ENCODE data around the gene GNPTG.
A peak's percentile ranks its signal among the peaks of the same experiment; 100 is the strongest.

Gene GNPTG

DNA sequence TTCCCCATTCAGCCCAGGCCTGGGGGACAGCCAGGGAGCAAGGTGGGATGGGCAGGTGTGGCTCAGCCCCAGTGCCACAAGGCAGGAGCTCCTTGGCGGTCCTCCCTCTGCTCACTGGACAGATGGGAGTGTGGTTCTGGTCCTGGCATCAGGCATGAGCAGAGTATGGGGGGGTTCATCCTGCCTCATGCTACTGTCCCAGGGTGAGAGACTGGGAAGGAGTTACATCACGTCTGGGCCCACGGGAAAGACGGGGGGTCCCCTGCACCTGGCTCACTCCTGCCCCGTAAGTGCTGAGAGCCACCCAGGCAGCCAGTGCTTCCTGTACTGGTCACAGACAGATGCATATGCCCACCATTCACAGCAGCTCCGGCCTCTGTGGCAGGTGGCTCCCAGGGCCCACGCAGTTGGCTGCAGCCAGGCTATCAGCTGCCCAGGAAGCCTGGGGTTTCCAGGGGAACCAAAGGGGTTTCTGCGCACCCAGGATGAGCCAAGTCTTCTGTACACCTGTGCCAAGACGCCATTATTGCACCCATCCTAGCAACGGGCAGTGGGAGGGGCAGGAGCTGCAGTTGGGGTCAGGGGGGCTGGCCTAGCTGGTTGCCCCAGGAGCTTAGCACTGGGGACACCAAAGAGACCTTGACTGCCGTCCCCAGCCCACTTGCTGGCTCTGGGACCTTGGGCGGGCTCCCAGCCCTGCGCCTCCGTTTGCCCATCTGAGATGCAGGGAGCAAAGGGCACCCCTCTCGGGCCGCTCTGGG, 16.3 kb upstream of the GNPTG start:
- no peak for DNase-seq

DNA sequence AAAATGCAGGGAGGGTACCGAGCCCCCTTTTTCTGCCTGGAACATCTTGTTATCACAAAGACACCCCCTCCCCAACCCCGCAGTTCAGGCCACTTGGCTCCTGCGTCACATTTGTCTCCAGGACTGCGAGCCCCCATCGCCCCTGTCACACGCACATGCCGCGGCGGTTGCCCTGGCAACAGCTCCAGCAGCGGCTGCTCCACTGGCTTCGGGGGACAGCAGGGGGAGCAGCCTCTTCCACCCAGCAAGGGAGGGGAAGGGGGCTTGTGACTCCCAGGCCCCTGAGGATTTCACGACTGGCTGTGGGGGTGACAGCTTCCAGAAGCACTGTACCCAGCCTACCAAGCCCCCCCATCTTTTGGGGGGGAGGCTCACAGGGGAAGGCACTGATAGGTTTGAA, 15.7 kb upstream of the GNPTG start:
- no peak for DNase-seq

DNA sequence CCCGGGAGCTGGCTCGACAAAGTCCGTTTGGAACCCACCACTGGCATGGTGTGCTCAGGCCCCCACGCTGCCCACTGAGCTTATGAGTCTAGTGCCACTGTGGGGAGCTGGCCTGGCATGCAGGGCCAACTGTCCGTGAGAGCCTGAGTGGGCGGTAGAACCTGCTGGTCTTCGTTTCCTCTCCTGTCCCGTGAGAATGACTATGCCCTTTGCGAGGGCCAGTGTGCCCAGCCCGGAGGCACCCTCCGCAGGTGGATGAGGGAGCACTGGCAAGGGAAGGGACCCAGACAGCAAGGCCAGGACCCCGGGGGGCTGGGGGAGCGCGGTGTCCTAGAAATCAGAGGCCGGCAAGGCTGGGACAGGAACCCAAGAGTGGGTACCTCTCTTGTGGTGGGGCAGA, 15.1 kb upstream of the GNPTG start:
- no peak for DNase-seq

DNA sequence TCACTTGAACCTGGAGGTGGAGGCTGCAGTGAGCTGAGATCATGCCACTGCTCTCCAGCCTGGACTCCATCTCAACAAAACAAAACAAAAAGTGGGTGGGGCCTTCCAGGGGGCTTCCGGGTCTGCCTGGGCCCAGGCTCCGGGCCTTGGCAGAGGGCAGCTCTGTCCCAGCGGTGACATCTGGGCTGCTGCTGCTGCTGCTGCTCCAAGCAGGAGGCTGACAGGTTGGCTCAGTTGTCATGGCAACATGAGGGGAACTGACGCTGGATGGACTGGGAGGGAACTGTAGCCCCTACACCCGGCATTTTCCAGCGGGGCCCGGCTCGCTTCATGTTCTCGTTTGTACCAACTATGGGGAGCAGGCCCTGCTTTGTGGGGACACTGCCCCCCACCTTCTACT, 14.2 kb upstream of the GNPTG start:
- DNase-seq = no peak

DNA sequence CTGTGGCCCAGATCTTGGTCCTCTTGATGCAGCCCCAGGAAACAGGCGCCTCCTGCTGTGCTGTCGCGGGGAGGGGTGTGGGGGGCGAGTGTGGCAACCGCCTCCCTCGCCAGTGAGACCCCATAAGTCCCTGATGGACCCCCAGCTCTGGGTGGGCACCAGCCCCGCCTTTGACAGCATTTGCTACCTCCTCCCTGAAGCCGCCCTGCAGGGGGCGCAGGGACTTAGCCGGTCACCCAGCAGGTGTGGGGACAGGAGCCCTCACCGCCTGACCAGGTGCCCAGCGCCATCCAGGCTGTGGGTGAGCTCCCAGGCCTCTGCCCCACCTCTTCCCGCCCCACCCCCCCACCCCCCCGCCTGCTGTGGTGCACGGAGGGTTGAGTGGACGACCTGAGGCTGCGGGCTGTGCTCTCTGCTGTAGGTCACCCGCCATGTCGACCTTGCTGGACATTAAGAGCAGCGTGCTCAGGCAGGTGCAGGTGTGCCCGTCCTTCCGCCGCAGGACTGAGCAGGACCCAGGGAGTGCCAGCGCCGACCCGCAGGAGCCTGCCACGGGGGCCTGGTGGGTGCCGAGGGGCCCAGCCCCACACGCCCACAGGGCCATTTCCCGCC, 13.5 kb upstream of the GNPTG start:
- peak; percentile 45 for DNase-seq

DNA sequence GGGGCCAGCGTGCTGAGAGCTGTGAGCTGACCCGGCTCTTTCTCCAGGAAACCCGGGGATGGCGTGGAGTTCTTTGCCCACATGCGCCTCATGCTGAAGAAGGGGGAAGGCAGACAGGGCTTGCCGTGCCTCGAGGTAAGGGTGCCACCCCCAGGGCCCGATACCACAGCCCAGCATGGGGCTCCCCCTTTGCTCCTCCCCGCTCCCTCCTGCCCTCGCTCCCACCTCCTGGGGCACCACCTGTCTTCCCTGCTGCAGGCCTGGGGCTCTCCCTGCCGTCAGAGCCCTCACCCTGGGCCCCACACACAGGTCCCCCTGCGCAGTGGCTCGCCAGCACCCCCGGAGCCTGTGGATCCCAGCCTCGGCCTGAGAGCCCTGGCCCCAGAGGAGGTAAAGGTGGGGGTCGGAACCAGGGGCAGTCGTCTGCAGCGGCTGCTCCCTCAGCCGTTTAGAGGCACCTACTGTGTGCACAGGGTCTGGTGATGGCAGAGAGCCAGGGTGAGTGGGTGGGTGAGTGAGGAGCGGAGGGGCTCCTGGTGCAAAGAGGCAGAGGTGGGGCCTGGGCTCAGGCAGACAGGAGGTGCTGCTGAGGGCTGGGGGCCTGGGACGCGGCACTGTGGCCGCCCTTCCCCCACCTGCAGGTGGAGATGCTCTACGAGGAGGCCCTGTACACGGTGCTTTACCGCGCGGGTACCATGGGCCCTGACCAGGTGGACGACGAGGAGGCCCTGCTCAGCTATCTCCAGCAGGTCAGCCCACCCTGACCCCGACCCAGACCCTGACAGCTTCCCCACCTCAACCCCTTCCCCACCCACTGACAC, 12.7 kb upstream of the GNPTG start:
- no peak for DNase-seq

DNA sequence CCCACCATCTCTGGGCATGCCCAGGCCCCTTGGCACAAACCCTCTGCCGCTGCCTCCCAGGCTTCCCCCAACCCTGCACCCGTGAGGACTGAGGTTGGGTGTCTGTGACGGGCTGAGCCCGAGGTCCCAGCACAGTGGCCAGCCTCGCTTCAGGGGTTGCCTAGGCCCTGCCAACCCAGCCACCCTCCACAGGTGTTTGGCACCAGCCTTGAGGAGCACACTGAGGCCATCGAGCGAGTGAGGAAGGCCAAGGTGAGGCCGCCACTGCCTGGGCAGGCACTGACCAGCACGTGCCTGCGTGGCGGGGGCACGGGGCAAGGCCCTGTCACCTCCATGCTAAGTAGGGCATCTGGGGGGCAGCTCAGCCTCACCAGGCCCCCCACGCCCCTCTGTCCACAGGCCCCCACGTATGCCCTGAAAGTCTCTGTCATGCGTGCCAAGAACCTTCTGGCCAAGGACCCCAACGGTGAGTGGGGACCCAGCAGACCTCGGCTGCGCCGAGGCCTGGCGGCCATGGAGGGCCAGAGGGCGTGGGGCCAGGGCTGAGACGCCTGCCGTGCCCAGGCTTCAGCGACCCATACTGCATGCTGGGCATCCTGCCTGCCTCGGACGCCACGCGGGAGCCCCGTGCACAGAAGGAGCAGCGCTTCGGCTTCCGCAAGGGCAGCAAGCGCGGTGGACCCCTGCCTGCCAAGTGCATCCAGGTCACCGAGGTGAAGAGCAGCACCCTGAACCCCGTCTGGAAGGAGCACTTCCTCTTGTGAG, 10.8 kb upstream of the GNPTG start:
- no peak for DNase-seq

DNA sequence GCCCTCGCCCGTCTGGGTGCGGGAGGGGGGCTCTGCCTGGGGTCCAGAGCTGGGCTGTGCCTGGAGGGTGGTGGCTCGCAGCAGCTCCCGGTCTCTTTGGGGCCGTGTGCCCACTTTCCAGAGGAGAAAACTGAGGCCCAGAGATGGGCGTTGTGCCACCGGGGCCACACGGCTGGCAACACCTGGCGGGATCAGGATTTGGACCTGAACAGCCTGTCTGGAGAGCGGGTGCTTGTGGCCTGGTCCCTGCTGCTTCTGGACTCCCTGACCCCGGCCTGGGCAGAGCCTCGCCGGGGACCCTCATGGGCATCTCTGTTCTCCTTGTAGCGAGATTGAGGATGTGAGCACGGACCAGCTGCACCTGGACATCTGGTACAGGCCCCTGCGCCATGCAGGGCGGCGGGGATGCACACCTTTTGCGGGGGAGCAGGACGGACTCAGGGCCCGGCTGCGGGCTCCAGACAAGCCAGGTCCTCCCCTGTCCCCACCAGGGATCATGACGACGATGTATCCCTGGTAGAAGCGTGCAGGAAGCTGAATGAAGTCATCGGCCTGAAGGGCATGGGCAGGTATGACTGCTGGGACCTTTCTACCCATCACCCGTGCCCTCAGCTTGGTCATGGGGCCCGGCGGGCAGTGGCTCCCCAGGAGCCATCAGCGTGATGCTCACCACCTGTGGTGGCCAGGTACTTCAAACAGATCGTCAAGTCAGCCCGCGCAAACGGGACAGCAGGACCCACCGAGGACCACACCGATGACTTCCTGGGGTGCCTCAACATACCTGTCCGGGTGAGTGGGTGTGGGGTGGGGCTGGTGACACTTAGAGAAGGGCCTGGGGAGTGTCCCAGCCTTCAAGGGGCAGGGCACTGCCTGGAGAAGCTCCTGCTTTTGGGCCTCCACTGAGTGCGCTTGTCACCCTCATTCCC, 10.0 kb upstream of the GNPTG start:
- DNase-seq = no peak

DNA sequence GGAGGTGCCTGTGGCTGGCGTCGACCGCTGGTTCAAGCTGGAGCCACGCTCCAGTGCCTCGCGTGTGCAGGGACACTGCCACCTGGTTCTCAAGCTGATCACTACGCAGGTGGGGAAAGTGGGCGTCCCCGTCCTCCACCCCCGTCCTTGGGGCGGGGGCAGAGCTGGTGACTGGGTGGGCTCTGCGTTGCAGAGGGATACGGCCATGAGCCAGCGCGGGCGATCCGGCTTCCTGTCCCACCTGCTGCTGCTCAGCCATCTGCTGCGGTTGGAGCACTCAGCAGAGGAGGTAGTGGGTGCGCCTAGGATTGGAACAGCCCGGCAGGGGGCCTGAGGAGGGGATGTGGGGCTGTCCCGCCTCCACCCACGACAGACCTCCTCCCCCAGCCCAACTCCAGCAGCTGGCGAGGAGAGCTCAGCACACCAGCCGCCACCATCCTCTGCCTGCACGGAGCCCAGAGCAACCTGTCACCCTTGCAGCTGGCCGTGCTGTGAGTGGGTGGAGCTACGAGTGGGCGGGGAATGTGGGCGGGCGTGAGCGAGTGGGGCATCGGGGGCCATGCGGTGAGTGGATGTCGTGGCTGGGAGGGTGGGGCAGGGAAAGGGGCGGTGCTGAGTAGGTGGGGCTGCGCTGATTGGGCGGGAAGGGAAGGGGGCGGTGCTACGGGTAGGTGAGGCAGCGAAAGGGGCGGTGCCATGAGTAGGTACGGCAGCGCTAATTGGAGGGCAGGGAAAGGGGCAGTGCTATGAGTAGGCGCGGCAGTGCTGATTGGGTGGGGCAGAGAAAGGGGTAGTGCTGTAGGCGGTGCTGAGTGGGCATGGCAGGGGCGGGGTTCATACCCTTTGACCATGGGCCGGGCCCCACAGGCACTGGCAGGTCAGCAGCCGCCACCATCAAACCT, 9.0 kb upstream of the GNPTG start:
- DNase-seq = peak; percentile 98

DNA sequence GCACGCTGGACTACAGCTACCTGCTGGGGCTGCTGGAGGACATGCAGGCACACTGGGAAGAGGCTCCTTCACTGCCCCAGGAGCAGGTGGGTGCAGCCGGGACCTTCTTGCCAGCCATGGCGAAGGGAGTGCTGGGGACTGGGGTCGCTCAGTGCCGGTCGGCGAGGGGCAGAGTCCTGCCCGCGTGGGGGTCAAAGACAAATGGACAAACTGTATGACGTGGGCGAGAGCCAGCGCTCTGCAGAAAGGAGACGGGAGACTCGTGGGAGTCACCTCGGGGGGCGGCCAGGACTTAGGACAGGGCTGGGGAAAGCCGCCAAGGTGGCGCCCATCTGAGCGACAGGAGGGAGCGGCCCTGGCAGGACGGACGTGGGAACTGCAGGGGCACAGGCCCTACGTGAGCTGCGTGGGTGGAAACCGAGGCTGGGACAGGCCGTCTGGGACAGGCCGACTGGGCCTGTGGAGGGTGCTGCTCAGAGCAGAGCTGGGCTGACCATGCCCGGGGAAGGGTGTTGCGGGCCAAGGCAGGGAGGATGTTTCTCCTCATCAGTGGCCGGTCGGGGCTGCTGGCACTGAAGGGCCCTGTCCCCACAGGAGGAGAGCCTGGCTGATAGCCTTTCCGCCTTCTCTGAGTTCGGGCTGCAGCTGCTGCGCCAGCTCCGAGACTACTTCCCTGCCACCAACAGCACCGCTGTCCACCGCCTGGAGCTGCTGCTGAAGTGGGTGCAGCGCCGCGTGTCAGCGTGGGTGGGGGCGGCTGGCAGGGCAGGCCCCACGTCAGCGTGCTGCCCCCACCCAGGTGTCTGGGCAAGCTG, 8.1 kb upstream of the GNPTG start:
- DNase-seq = no peak

DNA sequence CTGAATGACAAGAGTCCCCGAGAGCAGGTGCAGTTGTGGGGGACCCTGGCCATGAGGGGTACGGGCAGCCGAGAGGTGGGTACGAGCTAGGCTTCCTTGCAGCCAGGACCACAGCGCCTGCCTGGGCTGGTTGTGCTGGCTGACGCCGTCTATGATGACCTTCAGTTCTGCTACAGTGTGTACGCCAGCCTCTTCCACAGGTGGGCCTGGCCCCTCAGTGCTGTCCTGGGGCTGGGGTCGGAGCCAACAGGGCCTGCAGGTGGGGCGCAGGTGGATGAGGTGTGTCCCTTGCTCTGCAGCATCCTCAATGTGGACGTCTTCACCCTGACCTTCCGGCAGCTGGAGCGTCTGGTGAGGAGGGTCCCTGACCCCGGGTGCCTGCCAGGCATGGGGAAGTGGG, 7.2 kb upstream of the GNPTG start:
- DNase-seq = no peak

DNA sequence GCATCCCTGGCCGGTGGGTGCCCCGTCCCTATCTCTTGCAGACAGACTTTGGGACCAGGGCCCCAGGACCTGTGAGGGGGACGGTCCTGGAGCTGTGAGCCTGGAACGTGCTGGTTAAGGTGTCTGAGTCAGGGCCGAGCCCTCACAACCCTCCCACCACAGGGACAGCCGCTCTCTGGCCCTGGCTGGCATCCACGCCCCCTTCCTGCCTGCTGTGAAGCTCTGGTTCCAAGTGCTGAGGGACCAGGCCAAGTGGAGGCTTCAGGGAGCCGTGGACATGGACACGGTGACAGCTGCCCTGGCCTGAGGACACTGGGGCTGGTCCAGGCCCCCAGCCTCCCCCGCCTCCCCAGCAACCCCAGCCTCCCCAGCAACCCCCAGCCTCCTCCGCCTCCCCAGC, 6.6 kb upstream of the GNPTG start:
- no peak for DNase-seq

DNA sequence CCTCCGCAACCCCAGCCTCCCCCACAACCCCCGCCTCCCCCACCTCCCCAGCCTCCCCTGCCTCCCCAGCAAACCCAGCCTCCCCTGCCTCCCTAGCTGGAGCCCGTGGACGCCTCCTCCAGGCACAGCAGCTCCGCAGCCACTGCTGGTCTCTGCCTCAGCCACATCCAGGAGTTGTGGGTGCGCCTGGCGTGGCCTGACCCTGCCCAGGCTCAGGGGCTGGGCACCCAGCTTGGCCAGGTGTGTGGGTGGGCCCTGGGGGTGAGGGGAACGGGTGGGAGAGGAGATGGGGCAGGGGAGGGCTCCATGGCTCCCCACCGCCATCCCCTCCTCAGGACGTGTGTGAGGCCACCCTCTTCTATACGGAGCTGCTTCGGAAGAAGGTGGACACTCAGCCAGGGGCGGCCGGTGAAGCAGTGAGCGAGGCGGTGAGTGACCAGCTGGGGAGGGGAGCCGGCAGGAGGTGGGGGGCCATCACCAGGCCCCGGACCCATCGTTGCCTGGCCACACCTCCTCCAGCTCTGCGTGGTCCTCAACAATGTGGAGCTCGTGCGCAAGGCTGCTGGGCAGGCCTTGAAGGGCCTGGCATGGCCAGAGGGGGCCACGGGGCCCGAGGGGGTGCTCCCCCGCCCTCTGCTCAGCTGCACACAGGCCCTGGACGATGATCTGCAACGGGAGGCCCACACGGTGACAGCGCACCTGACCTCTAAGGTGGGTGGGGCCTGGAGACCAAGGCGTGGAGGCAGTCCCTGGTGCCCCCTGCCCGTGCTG, 5.9 kb upstream of the GNPTG start:
- no peak for DNase-seq

DNA sequence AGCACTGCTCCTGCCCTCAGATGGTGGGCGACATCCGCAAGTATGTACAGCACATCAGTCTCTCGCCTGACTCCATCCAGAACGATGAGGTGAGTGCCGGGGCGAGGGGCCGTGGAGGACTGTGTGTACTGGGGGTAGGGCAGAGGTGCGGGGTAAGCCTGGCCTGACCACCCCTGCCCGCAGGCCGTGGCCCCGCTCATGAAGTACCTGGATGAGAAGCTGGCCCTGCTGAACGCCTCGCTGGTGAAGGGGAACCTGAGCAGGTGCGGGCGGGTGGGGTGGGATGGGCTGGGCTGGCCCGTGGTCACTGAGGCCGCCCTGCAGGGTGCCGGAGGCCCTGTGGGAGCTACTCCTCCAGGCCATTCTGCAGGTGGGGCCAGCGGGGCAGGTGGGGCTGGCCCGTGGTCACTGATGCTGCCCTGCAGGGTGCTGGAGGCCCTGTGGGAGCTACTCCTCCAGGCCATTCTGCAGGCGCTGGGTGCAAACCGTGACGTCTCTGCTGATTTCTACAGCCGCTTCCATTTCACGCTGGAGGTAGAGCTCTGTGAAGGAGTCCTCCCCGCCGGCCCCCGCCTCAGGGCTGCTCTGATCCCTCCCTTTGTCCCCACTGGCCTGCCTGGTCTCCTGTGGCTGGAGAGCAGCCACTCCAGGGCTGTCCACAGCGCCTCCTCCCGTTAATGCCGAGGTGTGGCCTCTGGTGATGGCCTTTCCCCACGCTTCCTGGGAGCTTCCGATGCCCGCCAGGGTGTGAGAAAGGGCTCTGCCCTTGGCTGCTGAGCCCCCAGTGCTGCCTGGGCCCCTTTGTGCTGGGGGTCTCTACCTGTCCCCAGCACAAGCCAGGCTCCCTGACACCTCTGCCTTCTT, 5.1 kb upstream of the GNPTG start:
- DNase-seq = no peak

DNA sequence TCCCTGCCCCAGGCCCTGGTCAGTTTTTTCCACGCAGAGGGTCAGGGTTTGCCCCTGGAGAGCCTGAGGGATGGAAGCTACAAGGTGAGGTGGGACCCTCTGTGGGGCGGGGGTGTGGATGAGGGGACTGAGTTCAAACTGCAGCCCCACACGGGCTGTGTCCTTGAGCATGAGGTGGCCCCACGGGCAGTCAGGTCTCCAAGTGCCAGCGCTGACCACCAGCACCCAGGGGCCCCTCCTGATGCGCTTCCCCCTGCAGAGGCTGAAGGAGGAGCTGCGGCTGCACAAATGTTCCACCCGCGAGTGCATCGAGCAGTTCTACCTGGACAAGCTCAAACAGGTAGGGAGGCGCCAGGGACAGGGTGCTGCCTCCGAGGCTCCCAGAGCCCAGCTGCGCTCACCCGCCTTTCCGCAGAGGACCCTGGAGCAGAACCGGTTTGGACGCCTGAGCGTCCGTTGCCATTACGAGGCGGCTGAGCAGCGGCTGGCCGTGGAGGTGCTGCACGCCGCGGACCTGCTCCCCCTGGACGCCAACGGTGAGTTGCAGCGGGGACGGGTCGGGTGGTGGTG, 4.4 kb upstream of the GNPTG start:
- DNase-seq = no peak

DNA sequence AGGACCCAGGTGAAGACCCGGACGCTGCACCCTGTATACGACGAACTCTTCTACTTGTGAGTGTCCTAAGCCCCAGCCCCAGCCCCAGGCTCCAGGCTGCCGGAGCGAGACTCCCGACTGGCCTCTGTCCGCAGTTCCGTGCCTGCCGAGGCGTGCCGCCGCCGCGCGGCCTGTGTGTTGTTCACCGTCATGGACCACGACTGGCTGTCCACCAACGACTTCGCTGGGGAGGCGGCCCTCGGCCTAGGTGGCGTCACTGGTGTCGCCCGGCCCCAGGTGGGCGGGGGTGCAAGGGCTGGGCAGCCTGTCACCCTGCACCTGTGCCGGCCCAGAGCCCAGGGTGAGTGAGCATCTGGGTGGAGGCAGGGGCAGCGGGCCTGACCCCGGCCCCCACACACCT, 3.8 kb upstream of the GNPTG start:
- DNase-seq = no peak

DNA sequence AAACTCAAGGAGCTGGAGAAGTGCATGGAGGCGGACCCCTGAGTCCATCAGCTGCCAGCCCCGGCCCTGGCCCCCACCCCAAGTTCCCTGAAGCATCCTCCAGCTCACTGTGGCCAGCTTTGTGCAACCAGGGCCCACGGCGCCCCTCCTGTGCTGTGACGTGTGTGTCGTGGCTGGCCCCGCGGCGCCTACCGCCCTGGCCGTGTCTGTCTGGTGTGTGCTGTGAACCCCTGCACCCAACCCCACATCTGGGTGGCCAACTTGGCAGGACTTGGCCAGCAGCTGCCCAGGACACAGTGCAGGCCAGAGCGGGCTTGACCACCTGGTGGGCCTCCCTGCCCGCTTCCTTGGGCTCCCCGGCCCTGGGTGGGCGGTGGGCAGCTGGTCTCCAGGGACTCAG, 3.3 kb upstream of the GNPTG start:
- DNase-seq = no peak

DNA sequence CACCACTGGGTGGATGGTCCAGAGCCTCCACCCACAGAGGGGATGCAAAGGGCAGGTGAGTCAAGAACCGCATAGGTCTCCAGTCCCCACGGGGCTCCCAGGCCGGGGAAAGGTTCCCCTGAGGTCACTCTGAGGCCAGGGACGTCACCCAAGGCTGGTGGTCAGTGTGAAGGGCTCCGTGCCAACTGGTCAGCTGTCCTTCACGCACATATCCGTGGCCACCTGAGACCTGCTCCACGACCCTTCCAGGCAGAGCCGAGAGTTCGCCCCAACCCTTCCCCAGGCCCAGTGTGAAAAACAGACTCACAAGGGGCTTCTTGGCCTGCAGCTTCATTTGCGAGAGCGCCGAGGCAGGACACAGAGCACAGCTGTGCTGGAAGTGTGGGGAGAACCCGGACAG, 2.8 kb upstream of the GNPTG start:
- no peak for DNase-seq
